Mammary epithelial cell (primary cell): ENCODE data around the gene TRABD2B.

Experiments
- CTCF ChIP-seq, 2 donors: IDR thresholded peaks in 1 of 2; conservative IDR thresholded peaks in 1 of 2; 2 replicates each; pipeline ENCODE4 v1.5.1; 2011 to 2012; ENCODE audit warnings: inconsistent platforms in 2 of 2, low read length in 2 of 2, mild to moderate bottlenecking in 2 of 2, control low read depth in 1 of 2, low read depth in 1 of 2; ENCODE audit not compliant: insufficient read depth in 1 of 2; ENCODE audit errors: extremely low read depth in 1 of 2
- EZH2 ChIP-seq: IDR thresholded peaks from 2 replicates; pipeline ENCODE4 v1.6.1; 2012; ENCODE audit warnings: low read length, inconsistent platforms, borderline replicate concordance

- no peak for TF ChIP-seq CTCF (conservative IDR thresholded peaks at IDR 0.05 in 1 of 2, IDR thresholded peaks at IDR 0.05 in 1 of 2; ENCODE audit: extremely low read depth in 1 of 2, insufficient read depth in 1 of 2, low read depth in 1 of 2, low read length in 2 of 2)
- no peak for TF ChIP-seq EZH2
Measured at GRCh38 chr1:47951026-47951425, 46.2 kb downstream of the TRABD2B start.
